Measurements from ENCODE around the gene RTKN. TPM values are rescaled to one million over a fixed set of nuclear protein-coding genes. Genes with fewer than 3 reads are reported as not detected.

Gene RTKN
- total RNA-seq, 1 experiment from 2014 or later, result 87.1 TPM

DNA sequence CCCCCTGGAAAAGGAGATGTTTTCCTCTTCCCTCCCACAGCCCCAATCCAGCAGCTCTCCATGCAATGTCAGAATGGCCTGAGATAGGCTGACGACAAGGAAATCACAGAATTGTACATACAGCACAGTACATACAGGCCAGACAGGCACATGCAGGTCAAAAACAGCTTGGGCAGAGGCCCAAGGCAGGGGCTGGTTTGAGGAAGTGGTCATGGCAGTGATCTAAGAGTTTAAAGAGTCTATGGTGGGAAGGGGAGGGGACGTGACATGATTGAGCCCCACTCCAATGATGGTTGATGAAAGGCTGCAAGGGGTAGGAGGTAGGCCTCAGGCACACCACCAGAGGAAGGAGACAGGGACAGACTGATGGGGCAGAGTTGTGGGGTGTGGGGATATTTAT, 65.9 kb downstream of the RTKN start:
- no peak overlapping the region for H2BK120ac ChIP-seq (ENCODE audit: low read depth, low read length, poor library complexity, severe bottlenecking)
- peak overlapping the region in 2 of 3 experiments; percentile 12 to 45; a peak in 2 of 7 replicates for H3K27ac Mint-ChIP-seq
- H3K27ac ChIP-seq (ENCODE audit: insufficient read length, low read depth, low read length), result no peak overlapping the region
- H3K18ac ChIP-seq (ENCODE audit: insufficient read length, low read depth, low read length), result no peak overlapping the region
- H4K8ac ChIP-seq (replicated peaks; ENCODE audit: insufficient read length, low read depth, low read length), result no peak overlapping the region
- no peak overlapping the region for H3K4ac ChIP-seq (ENCODE audit: low read depth, low read length)
- no peak overlapping the region for H3K56ac ChIP-seq (ENCODE audit: insufficient read length, low read depth, low read length)
- H2BK15ac ChIP-seq (ENCODE audit: low read depth, low read length), result no peak overlapping the region
- TF ChIP-seq, protein P1, sequence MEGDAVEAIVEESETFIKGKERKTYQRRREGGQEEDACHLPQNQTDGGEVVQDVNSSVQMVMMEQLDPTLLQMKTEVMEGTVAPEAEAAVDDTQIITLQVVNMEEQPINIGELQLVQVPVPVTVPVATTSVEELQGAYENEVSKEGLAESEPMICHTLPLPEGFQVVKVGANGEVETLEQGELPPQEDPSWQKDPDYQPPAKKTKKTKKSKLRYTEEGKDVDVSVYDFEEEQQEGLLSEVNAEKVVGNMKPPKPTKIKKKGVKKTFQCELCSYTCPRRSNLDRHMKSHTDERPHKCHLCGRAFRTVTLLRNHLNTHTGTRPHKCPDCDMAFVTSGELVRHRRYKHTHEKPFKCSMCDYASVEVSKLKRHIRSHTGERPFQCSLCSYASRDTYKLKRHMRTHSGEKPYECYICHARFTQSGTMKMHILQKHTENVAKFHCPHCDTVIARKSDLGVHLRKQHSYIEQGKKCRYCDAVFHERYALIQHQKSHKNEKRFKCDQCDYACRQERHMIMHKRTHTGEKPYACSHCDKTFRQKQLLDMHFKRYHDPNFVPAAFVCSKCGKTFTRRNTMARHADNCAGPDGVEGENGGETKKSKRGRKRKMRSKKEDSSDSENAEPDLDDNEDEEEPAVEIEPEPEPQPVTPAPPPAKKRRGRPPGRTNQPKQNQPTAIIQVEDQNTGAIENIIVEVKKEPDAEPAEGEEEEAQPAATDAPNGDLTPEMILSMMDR (conservative IDR thresholded peaks at IDR 0.05), result no peak
- H3K23ac ChIP-seq (ENCODE audit: insufficient read length, low read depth, low read length), result no peak overlapping the region
- H3K79me2 ChIP-seq (ENCODE audit: insufficient read depth, low read length), result peaks cover 5% of the 10 kb centered on the region; the same call in 1 of the 2 replicates
- no peak overlapping the region for H3T11ph ChIP-seq (ENCODE audit: low read length)
- no peaks in the 10 kb centered on the region for H3K23me2 ChIP-seq (ENCODE audit: insufficient read length, low read depth, low read length, poor library complexity, severe bottlenecking)
- H3K79me1 ChIP-seq (ENCODE audit: insufficient read depth, low read depth, low read length, poor library complexity, severe bottlenecking), result peaks cover 11% of the 10 kb centered on the region
- H3K27me3 Mint-ChIP-seq (ENCODE audit: low read depth), result no peaks in the 10 kb centered on the region
- H2BK12ac ChIP-seq (ENCODE audit: insufficient read length, low read depth, low read length), result no peak overlapping the region
- no peaks in the 10 kb centered on the region for H3K27me3 ChIP-seq (ENCODE audit: insufficient read depth, low read length)
- H3K4me1 Mint-ChIP-seq, result peaks cover 42 to 52% of the 10 kb centered on the region in 2 experiments
- no peak overlapping the region for H4K91ac ChIP-seq (ENCODE audit: insufficient read length, low read depth, low read length)
- no peak overlapping the region for H3K4me2 ChIP-seq (ENCODE audit: insufficient read depth, insufficient read length, low read length)
- no peak overlapping the region for H3K9ac ChIP-seq (ENCODE audit: extremely low read depth, insufficient read length, low read length)
- DNase-seq, result no peak
- peaks cover 7% of the 10 kb centered on the region for H3K4me1 ChIP-seq (ENCODE audit: insufficient read depth, low read length)
- no CpG with 5 or more reads among the region's 2 CpGs for WGBS (ENCODE audit: extremely low coverage, insufficient read length, low lambda C conversion rate)
- no peak overlapping the region for H2AFZ ChIP-seq (ENCODE audit: low read length)
- H4K20me1 ChIP-seq (ENCODE audit: control insufficient read depth, insufficient read depth, insufficient read length), result no peaks in the 10 kb centered on the region
- H2BK5ac ChIP-seq (ENCODE audit: insufficient read length, low read length), result no peak overlapping the region
- no peaks in the 10 kb centered on the region for H3K9me3 Mint-ChIP-seq
- H3K36me3 Mint-ChIP-seq (ENCODE audit: insufficient read depth in 1 of 3, low read depth in 3 of 3), result peaks cover 16 to 32% (median 31%) of the 10 kb centered on the region in 3 experiments
- H2BK20ac ChIP-seq (ENCODE audit: low read depth, low read length, poor library complexity, severe bottlenecking), result no peak overlapping the region
- H3K9me3 ChIP-seq (ENCODE audit: control insufficient read depth, low read depth, low read length), result no peaks in the 10 kb centered on the region
- no peak overlapping the region for H3K14ac ChIP-seq (ENCODE audit: insufficient read depth, low read length)
- no peak overlapping the region for H3K4me3 Mint-ChIP-seq
- no peak overlapping the region for H2AK5ac ChIP-seq (ENCODE audit: insufficient read length, low read length)
- no peak overlapping the region for H4K5ac ChIP-seq (ENCODE audit: insufficient read length, low read depth, low read length)

Other genes starting within 250 kb of the RTKN start
- gene MTHFD2, start 243.3 kb downstream of the RTKN start, total RNA-seq (2021), result 186 and 201 TPM in 2 replicates
- gene SLC4A5, start 98.5 kb downstream of the RTKN start, total RNA-seq (2021), result 0.42 and 0.50 TPM in 2 replicates
- gene DCTN1, start 61.6 kb downstream of the RTKN start, total RNA-seq (2021), result 136 and 141 TPM in 2 replicates
- gene C2orf81, start 20.3 kb downstream of the RTKN start, total RNA-seq (2021), result 2.4 and 3.5 TPM in 2 replicates
- gene WDR54, start 20.2 kb downstream of the RTKN start, total RNA-seq (2021), result 65.0 and 66.4 TPM in 2 replicates
- gene INO80B, start 13.2 kb upstream of the RTKN start, total RNA-seq (2021), result 17.6 and 22.6 TPM in 2 replicates
- 80.7 and 82.1 TPM in 2 replicates for gene WBP1, start 16.5 kb upstream of the RTKN start, total RNA-seq (2021)
- gene MOGS, start 23.4 kb upstream of the RTKN start, total RNA-seq (2021), result 55.5 and 58.0 TPM in 2 replicates
- 56.9 and 59.5 TPM in 2 replicates for gene MRPL53, start 30.7 kb upstream of the RTKN start, total RNA-seq (2021)
- 21.5 and 21.6 TPM in 2 replicates for gene CCDC142, start 41.1 kb upstream of the RTKN start, total RNA-seq (2021)
- 33.3 and 35.2 TPM in 2 replicates for gene TTC31, start 41.1 kb upstream of the RTKN start, total RNA-seq (2021)
- 1.1 TPM in 2 replicates for gene LBX2, start 57.7 kb upstream of the RTKN start, total RNA-seq (2021)
- 23.8 and 28.1 TPM in 2 replicates for gene PCGF1, start 65.8 kb upstream of the RTKN start, total RNA-seq (2021)
- gene TLX2, start 72.5 kb upstream of the RTKN start, total RNA-seq (2021), result 0.20 and 0.26 TPM in 2 replicates
- 0.98 and 1.6 TPM in 2 replicates for gene DQX1, start 84.3 kb upstream of the RTKN start, total RNA-seq (2021)
- gene AUP1, start 87.8 kb upstream of the RTKN start, total RNA-seq (2021), result 91.5 and 93.6 TPM in 2 replicates
- 24.1 and 24.9 TPM in 2 replicates for gene HTRA2, start 88.0 kb upstream of the RTKN start, total RNA-seq (2021)
- gene LOXL3, start 112.0 kb upstream of the RTKN start, total RNA-seq (2021), result 29.0 and 29.8 TPM in 2 replicates
- 15.2 and 16.0 TPM in 2 replicates for gene DOK1, start 112.8 kb upstream of the RTKN start, total RNA-seq (2021)
- 5.5 and 7.6 TPM in 2 replicates for gene M1AP, start 206.4 kb upstream of the RTKN start, total RNA-seq (2021)
- gene SEMA4F, start 212.3 kb upstream of the RTKN start, total RNA-seq (2021), result 6.4 and 6.6 TPM in 2 replicates